ENCODE measurements around the gene CCND1.

Gene CCND1

GRCh38 chr11:69642549-69642912 lies 1.6 kb downstream of the CCND1 start:
- no peak for FAIRE-seq

DNA sequence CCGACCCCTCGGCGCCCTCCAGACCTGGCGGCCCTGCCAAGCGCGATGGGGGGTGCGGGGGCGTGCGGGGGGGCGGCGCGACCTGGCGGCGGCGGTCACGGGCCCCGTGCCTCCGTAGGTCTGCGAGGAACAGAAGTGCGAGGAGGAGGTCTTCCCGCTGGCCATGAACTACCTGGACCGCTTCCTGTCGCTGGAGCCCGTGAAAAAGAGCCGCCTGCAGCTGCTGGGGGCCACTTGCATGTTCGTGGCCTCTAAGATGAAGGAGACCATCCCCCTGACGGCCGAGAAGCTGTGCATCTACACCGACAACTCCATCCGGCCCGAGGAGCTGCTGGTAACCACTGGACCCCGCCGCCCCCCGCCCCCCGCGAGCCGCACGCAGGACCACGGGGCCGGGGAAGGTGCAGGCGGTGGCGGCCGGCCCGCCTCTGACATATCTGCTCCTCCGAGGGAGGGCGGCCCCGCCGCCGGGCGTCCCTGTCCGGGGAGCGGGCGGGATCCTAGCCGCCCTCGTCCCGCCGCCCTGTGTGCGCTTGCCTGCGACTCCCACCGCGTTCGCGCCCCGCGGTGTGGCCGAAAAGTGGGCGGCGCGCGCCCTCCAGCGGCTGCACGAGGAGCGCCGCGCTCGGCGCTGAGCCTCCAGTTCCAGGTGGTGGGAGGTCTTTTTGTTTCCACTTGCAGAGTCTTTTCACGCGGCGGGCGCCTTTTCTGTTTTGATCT lies 2.1 kb downstream of the CCND1 start:
- no peak for FAIRE-seq

DNA sequence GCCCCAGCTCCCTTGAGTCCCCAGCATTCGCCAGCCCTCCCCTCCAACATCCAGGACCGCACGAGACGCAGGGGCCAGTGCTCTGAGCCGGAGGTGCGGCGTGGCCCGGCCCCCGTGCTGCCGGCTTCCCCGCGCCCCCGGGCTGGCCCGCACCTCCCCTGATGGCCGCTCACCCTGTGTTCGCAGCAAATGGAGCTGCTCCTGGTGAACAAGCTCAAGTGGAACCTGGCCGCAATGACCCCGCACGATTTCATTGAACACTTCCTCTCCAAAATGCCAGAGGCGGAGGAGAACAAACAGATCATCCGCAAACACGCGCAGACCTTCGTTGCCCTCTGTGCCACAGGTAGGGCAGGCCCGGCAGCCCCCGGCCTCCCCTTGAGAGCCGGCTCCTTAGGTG lies 2.7 kb downstream of the CCND1 start:
- no peak for FAIRE-seq

DNA sequence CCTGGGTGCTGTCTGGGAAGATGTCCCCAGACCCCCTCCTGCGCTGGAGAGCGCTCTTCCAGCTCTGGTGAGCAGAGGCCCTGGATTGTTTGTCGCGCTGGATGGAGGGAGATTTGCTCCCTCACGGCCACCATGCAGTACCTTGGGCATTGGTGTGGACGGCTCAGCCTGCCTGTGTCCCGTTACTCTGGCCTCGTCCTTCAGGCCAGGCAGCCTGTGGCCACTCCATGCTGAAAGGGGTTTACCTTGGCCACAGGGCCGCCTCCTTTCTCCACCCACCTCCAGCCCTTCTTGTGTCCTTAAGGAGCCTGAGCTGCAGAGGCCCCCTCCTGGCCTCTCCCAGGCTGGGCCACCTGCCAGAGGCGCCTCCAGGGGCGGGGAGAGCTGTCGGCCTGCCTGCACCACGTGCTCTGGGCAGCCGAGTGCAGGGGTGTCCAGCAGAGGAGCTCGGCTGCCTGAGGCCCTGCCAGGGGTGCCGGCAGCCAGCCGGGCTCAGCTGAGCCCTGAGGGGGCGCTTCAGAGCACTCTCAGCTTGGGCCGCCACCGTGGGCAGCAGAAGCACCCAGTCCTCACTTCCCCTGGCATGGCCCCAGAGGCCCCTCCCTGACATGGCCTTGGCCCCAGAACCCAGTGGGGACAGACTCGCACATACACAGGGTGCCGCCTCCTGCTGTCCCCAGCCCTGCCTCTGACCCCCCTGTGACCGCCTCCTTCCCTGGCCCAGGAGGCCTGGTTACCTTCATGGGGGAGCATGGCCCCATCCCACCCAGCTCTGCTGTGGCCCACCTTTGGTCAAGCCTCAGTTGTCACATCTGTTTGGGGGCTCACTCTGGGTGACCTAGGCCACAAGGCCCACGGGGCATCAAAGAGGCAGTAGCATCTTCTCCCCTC lies 3.4 kb downstream of the CCND1 start:
- FAIRE-seq, result no peak

GRCh38 chr11:69644962-69645675 lies 4.2 kb downstream of the CCND1 start:
- no peak for FAIRE-seq

DNA sequence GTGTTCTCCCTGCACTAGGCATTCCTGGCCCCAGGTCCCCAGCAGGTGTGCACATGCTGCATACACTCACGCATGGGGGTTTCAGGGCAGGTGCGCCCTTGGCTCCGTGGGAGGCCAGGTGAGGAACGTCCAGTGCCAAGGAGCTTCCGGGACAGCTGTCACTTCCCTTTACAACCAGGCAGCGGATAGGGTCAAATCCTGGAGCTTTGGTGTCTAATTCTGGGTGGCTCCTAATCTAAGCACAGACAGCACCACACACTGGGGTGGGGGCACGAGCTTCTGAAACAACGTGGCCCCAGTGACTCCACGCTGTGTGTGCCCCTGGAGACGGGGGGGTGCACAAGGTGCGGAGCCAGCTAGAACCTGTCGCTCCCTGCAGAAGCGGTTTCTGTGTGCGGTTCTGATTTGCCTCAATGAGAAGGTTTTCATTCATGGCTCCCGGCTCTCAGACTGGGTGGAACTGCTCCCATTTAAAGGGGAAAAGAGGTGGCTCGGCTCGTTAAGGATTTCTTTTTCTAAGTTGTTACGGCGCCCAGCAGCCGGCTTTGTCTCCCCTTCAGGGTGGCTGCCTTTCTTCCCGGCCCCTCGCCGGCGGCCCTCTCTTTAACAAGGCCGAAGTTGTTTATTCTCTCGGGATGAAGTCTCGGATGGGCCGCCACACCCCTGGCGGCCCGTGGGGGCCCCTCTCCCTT lies 5.0 kb downstream of the CCND1 start:
- FAIRE-seq, result no peak

DNA sequence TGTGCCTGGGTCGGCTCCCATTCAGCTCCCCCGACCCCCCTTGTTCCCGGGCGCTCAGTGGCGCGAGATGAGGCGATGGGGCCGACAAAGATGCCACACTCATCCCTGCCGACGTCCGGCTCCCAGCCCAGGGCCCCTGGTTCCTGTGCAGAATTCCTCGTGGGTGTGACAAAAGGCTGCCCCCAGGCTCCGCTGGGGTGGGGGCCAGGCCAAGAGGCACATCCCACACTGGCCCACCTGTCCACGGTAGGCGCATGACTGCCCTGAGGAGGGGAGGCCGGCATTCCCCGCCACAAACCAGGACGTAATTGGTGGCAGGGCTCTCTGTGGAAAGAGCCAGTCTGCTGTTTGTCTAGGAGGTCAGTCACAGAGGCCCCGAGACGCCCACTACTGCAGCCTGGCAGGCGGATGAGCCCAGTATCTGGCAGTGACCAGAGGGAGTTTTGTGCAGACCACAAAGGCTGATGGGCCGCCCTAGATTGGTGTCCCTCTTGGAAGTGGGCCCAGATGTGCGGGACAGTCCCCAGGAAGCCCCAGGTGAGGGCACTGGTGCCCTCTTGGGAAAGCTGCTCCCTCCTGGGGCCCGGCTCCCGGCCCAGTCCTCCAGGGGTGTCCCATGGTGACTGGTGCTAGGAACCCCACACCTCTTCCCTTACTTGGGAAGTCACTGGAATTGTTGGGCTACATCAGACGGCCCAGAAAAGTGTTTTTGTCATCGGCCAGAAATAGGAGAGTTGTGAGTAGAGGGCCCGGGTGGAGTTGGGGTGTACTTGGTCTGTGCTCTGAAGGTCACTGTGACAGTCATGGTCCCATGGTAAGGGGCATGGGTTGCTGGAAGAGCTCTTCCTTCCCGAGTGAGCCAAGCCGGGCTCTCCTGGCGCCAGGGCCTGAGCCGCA lies 5.8 kb downstream of the CCND1 start:
- FAIRE-seq, result no peak

GRCh38 chr11:69647390-69647748 lies 6.4 kb downstream of the CCND1 start:
- FAIRE-seq, result no peak

- FAIRE-seq, result no peak
Measured at GRCh38 chr11:69647761-69648497, 7.0 kb downstream of the CCND1 start.

DNA sequence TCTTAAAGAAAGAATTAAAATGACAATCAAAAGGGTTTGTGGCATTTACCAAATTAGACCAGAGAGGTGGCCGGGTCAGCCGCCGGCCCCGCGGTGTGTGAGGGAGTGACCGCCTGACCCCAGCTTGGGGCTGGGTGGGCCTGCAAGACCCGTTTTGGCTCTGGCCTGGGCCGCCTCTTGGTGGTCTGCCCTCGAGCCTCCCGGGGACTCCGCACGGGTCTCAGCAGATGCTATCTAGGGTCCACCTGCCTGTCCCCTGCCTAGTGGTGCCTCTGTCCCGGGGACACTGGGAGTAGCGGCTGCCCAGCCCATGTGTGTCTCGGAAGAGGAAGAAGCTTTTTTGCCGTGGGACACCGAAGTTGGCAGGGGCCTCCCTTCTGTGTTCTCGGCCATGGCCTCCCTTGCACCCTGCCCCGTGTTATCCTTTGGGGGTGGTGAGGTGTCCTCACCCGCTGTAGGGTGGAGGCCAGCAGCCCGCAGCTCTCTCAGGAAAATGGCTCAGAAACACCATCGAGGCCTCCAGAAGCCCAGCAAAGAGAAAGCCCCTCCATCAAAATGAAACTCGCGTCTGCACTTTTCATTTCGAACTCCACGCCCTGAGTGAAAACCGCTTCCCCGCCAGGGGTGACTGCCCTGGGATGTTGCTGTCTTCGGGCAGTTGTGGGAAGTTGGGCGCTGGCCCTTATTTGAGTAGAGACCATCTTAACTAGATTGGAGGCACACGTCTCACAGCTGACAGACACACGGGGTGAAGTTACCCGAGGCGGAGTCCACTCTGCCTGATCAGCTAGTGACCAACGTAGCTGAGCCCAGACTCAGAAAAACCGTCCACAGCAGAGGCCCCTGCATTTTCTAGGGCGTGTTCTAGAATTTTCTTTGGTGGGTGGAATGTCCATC lies 8.0 kb downstream of the CCND1 start:
- no peak for FAIRE-seq

DNA sequence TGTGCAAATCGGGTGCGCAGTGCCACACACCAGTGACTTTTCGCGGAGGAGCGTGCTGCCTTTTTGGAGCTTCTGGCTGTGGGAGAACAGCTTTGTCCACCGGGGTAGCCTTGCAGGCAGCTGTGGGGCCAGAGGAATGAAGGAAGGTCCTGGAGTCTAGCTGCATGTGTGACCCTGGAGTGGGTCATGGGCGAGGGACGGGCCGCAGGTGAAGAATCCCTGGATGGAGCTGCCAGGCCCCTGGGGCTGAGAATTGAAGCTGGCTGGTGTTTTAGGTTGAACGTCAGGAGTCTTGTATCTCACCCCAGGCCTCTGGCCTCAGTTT lies 8.6 kb downstream of the CCND1 start:
- no peak for FAIRE-seq

DNA sequence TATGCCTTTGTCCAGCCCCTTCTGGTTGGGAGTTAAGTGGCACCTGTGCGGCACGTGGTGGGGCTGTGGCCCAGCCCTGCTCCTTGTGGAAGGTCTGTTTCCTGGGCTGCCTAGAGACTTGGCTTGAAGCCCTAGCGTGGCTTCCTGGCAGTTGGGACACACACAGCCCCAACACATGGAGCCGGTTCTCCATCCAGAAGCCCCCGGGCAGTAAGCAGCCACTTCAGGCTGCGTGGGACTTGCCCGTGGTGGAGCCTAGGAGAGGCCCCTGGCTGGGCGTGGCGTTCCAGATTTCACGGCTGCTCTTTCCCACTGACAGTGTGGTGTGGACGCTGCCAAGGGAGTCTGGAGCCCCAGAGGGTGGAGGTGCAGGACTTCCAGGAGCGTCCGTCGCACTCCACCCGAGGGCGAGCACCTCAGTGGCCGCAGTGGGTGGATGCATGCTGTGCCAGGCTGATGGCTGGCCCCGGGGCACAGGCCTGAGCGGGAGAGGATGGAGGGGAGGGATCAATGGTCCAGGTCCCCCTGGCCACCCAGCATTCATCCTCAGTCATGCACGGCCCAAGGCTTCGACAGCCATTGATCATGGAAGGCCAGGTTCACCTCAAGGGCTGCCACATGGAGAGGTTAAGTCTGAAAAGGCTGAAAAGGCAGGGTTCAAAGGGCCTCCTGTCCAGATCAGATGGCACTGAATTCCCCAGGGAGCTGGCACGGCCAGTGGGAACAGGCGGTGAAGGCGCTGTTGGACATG lies 9.3 kb downstream of the CCND1 start:
- FAIRE-seq, result no peak

GRCh38 chr11:69650832-69651344 lies 9.9 kb downstream of the CCND1 start:
- no peak for FAIRE-seq

DNA sequence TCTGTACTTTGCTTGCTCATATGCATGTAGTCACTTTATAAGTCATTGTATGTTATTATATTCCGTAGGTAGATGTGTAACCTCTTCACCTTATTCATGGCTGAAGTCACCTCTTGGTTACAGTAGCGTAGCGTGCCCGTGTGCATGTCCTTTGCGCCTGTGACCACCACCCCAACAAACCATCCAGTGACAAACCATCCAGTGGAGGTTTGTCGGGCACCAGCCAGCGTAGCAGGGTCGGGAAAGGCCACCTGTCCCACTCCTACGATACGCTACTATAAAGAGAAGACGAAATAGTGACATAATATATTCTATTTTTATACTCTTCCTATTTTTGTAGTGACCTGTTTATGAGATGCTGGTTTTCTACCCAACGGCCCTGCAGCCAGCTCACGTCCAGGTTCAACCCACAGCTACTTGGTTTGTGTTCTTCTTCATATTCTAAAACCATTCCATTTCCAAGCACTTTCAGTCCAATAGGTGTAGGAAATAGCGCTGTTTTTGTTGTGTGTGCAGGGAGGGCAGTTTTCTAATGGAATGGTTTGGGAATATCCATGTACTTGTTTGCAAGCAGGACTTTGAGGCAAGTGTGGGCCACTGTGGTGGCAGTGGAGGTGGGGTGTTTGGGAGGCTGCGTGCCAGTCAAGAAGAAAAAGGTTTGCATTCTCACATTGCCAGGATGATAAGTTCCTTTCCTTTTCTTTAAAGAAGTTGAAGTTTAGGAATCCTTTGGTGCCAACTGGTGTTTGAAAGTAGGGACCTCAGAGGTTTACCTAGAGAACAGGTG lies 11.1 kb downstream of the CCND1 start:
- no peak for FAIRE-seq

DNA sequence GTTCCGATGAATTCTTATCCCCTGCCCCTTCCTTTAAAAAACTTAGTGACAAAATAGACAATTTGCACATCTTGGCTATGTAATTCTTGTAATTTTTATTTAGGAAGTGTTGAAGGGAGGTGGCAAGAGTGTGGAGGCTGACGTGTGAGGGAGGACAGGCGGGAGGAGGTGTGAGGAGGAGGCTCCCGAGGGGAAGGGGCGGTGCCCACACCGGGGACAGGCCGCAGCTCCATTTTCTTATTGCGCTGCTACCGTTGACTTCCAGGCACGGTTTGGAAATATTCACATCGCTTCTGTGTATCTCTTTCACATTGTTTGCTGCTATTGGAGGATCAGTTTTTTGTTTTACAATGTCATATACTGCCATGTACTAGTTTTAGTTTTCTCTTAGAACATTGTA lies 12.0 kb downstream of the CCND1 start:
- no peak for FAIRE-seq

GRCh38 chr11:69653406-69653960 lies 12.5 kb downstream of the CCND1 start:
- FAIRE-seq, result no peak

- no peak for FAIRE-seq
Measured at GRCh38 chr11:69654001-69654659, 13.2 kb downstream of the CCND1 start.
